Endometrial microvascular endothelial cells (primary cell): ENCODE data around the gene ZNF302. TPM values are rescaled to one million over a fixed set of nuclear protein-coding genes. Genes with fewer than 3 reads are reported as not detected.
"Not testable (repeated sequence)": the region's sequence is repeated elsewhere in the genome, so short reads cannot be mapped to it uniquely, and the experiment has no call there.

Experiments
- in situ Hi-C: cut with HindIII; loops from 2 replicates; pipeline ENCODE4 v1.10.0; 2017; ENCODE audit warnings: low sequenced_read_pairs, low pct_unique_long_range_greater_than_20kb; ENCODE audit errors: inconsistent ontology term
- total RNA-seq: library from RNA; depleted of rRNA; stranded (reverse); fragments of >200 nt; gene quantifications from one replicate; pipeline ENCODE4 v1.2.3, GENCODE V29; 2015; ENCODE audit errors: inconsistent ontology term

The ZNF302 gene
- total RNA-seq = 12.5 TPM

GRCh38 chr19:34677386-34678084 lies at the start of gene ZNF302:
Gene ZNF302 (plus strand): TSS chr19:34677678. CDS start chr19:34678805, 1,127 bp downstream.
- in situ Hi-C loops = no loop called here

- in situ Hi-C loops = no loop called here
Measured at GRCh38 chr19:34633802-34634201, 43.7 kb upstream of the ZNF302 start.

GRCh38 chr19:34639491-34640085 lies 37.9 kb upstream of the ZNF302 start:
- in situ Hi-C loops = no loop called here

GRCh38 chr19:34642241-34642640 lies 35.2 kb upstream of the ZNF302 start:
- in situ Hi-C loops = no loop called here

- in situ Hi-C loops = no loop called here
Measured at GRCh38 chr19:34644991-34645461, 32.5 kb upstream of the ZNF302 start.

GRCh38 chr19:34645551-34645950 lies 31.9 kb upstream of the ZNF302 start:
- in situ Hi-C loops = no loop called here

GRCh38 chr19:34649886-34650543 lies 27.5 kb upstream of the ZNF302 start:
- in situ Hi-C loops = no loop called here

GRCh38 chr19:34651747-34652146 lies 25.7 kb upstream of the ZNF302 start:
- in situ Hi-C loops = no loop called here

- in situ Hi-C loops = no loop called here
Measured at GRCh38 chr19:34654796-34655195, 22.7 kb upstream of the ZNF302 start.

- in situ Hi-C loops = no loop called here
Measured at GRCh38 chr19:34655651-34656050, 21.8 kb upstream of the ZNF302 start.

- in situ Hi-C loops = no loop called here
Measured at GRCh38 chr19:34661357-34661756, 16.1 kb upstream of the ZNF302 start.

GRCh38 chr19:34662919-34663318 lies 14.6 kb upstream of the ZNF302 start:
- in situ Hi-C loops = no loop called here

- in situ Hi-C loops = no loop called here
Measured at GRCh38 chr19:34664168-34664567, 13.3 kb upstream of the ZNF302 start.

GRCh38 chr19:34664870-34665269 lies 12.6 kb upstream of the ZNF302 start:
- in situ Hi-C loops = no loop called here

- in situ Hi-C loops = not testable (repeated sequence)
Measured at GRCh38 chr19:34665275-34665674, 12.2 kb upstream of the ZNF302 start.

GRCh38 chr19:34666200-34666957 lies 11.1 kb upstream of the ZNF302 start:
- in situ Hi-C loops = no loop called here

GRCh38 chr19:34666958-34667265 lies 10.6 kb upstream of the ZNF302 start:
- in situ Hi-C loops = no loop called here

- in situ Hi-C loops = no loop called here
Measured at GRCh38 chr19:34667349-34668076, 10.0 kb upstream of the ZNF302 start.
